CD4-positive, alpha-beta T cell (primary cell): Measurements from ENCODE around the gene ALG1L2. TPM values are rescaled to one million over a fixed set of nuclear protein-coding genes. Genes with fewer than 3 reads are reported as not detected.
"Not testable (repeated sequence)": the region's sequence is repeated elsewhere in the genome, so short reads cannot be mapped to it uniquely, and the experiment has no call there.

Experiments used
- ATAC-seq: fragments of 200-7000 bp; cut with Tn5 transposase; one replicate; pipeline ENCODE4 v1.10.0; 2022; ENCODE audit warnings: mild to moderate bottlenecking; ENCODE audit not compliant: poor library complexity
- CTCF ChIA-PET: fragments of 350-600 bp; sonication (Branson Sonifier 250); formaldehyde crosslinking; loops from one replicate; lab custom pipeline; 2021; ENCODE audit warnings: antibody characterized with exemption, inconsistent platforms; lab: Charles Lee
- POLR2A ChIA-PET: fragments of 350-600 bp; sonication (Branson Sonifier 250); formaldehyde crosslinking; loops from one replicate; lab custom pipeline; 2021; ENCODE audit warnings: antibody characterized with exemption, inconsistent platforms; lab: Charles Lee
- DNase-seq, 14 experiments: peaks; one replicate each; pipeline ENCODE4 v3.0.0-alpha.2; 2013 to 2020; ENCODE audit warnings: mixed read lengths in 2 of 14
- H3K27ac ChIP-seq, 2 donors: one replicate each; pipeline versions ENCODE4 v1.5.1 to v1.7.0; 2013; ENCODE audit warnings: low read length in 2 of 2, low read depth in 1 of 2, mild to moderate bottlenecking in 1 of 2
- H3K27me3 ChIP-seq, 2 experiments: 1 replicate in 1 of 2; 2 replicates in 1 of 2; pipeline versions ENCODE4 v1.6.1 to v1.7.0; 2013; ENCODE audit warnings: low read length in 2 of 2, control low read depth in 1 of 2, mild to moderate bottlenecking in 1 of 2, moderate library complexity in 1 of 2; ENCODE audit not compliant: insufficient read depth in 2 of 2, control insufficient read depth in 1 of 2
- H3K36me3 ChIP-seq: one replicate; pipeline ENCODE4 v1.6.1; 2013; ENCODE audit warnings: low read length, control low read depth; ENCODE audit not compliant: insufficient read depth
- H3K4me1 ChIP-seq: one replicate; pipeline ENCODE4 v1.6.1; 2013; ENCODE audit warnings: low read length, control low read depth; ENCODE audit not compliant: insufficient read depth
- H3K4me3 ChIP-seq: one replicate; pipeline ENCODE4 v1.5.1; 2013; ENCODE audit warnings: mild to moderate bottlenecking, low read length, moderate library complexity
- H3K9me3 ChIP-seq, 2 experiments: 1 replicate in 1 of 2; 2 replicates in 1 of 2; pipeline versions ENCODE4 v1.6.1 to v1.7.0; 2013; ENCODE audit warnings: low read length in 2 of 2, mild to moderate bottlenecking in 2 of 2, control low read depth in 1 of 2, moderate library complexity in 1 of 2; ENCODE audit not compliant: control insufficient read depth in 1 of 2, insufficient read depth in 1 of 2
- H3K27ac Mint-ChIP-seq: one replicate; pipeline ENCODE4 v1.8.0; 2020; ENCODE audit warnings: mixed read lengths
- H3K27me3 Mint-ChIP-seq: one replicate; pipeline ENCODE4 v1.8.0; 2021; ENCODE audit warnings: mixed read lengths
- H3K36me3 Mint-ChIP-seq: one replicate; pipeline ENCODE4 v1.8.0; 2021; ENCODE audit warnings: low read depth, mixed read lengths
- H3K4me1 Mint-ChIP-seq: one replicate; pipeline ENCODE4 v1.8.0; 2021; ENCODE audit warnings: low read depth, mixed read lengths
- H3K4me3 Mint-ChIP-seq: one replicate; pipeline ENCODE4 v1.8.0; 2020; ENCODE audit warnings: mild to moderate bottlenecking, mixed read lengths
- H3K9me3 Mint-ChIP-seq: one replicate; pipeline ENCODE4 v1.8.0; 2020; ENCODE audit warnings: mixed read lengths
- intact Hi-C, 2 experiments: fragments of 100-400 bp; cut with DNase I in 1 of 2; cut with micrococcal nuclease in 1 of 2; formaldehyde crosslinking; loops; one replicate each; pipeline versions ENCODE4 v1.15.1 to v1.9.0; 2023 to 2025; cut with DNase I, micrococcal nuclease
- total RNA-seq, 174 experiments: library from RNA in 2 of 174; stranded (reverse) in 2 of 174; gene quantifications; one replicate each; pipeline ENCODE4 v1.2.3 and lab custom pipeline; 2021 to 2026

ALG1L2 gene
- total RNA-seq, 2 experiments from 2014 or later, result 0.80 TPM; not detected in 1

DNA sequence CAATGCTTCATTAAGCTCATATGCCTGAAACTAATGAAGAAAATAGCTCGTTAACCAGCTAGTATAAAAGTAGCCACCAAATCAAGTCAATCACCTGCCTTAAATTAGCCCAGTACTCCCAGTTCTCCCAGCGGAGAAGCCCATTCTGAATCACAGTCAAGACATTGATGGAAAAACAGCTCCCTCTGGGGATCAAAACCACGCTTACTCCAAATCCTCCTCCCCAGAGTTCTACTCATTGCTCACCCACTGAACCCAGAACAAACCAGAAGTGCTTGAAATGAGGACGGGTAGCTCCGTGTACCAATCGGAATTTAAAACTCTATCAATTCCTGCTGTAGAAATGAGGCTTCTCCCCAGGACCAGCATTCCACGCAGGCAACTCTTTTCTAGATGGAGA lies 54.7 kb downstream of the ALG1L2 start:
- H3K27me3 Mint-ChIP-seq, H3K9me3 ChIP-seq, H3K27ac ChIP-seq, H3K27me3 ChIP-seq, intact Hi-C loops, H3K4me1 Mint-ChIP-seq, H3K4me1 ChIP-seq, H3K36me3 Mint-ChIP-seq, H3K27ac Mint-ChIP-seq, ATAC-seq, H3K4me3 ChIP-seq, H3K4me3 Mint-ChIP-seq, DNase-seq, CTCF ChIA-PET, POLR2A ChIA-PET, H3K9me3 Mint-ChIP-seq, H3K36me3 ChIP-seq: not testable (repeated sequence)

DNA sequence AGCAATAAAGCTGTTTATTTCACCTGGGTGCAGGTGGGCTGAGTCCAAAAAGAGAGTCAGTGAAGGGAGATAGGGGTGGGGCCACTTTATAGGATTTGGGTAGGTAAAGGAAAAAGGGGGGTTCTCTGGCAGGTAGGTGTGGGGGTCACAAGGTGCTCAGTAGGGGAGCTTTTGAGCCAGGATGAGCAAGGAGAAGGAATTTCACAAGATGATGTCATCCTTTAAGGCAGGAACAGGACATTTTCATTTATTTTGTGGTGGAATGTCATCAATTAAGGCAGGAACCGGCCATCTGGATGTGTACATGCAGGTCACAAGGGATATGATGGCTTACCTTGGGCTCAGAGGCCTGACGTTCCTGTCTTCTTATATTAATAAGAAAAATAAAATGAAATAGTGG lies 56.1 kb downstream of the ALG1L2 start:
- H3K4me1 Mint-ChIP-seq, H3K27me3 ChIP-seq, H3K36me3 ChIP-seq, H3K4me1 ChIP-seq, ATAC-seq, H3K36me3 Mint-ChIP-seq, H3K27me3 Mint-ChIP-seq, POLR2A ChIA-PET, H3K9me3 Mint-ChIP-seq, H3K4me3 Mint-ChIP-seq, intact Hi-C loops, H3K27ac Mint-ChIP-seq, H3K4me3 ChIP-seq, DNase-seq, H3K9me3 ChIP-seq, CTCF ChIA-PET, H3K27ac ChIP-seq: not testable (repeated sequence)

GRCh38 chr3:130138992-130139391 lies 57.4 kb downstream of the ALG1L2 start:
- DNase-seq, H3K27ac ChIP-seq, H3K27ac Mint-ChIP-seq, H3K36me3 ChIP-seq, H3K9me3 ChIP-seq, POLR2A ChIA-PET, H3K36me3 Mint-ChIP-seq, ATAC-seq, CTCF ChIA-PET, intact Hi-C loops, H3K27me3 ChIP-seq, H3K4me3 Mint-ChIP-seq, H3K9me3 Mint-ChIP-seq, H3K27me3 Mint-ChIP-seq, H3K4me1 ChIP-seq, H3K4me1 Mint-ChIP-seq, H3K4me3 ChIP-seq: not testable (repeated sequence)

GRCh38 chr3:130140756-130141155 lies 59.1 kb downstream of the ALG1L2 start:
- H3K9me3 Mint-ChIP-seq, H3K4me3 ChIP-seq, DNase-seq, CTCF ChIA-PET, H3K4me3 Mint-ChIP-seq, H3K4me1 Mint-ChIP-seq, H3K27ac Mint-ChIP-seq, intact Hi-C loops, H3K9me3 ChIP-seq, H3K36me3 Mint-ChIP-seq, H3K27me3 ChIP-seq, POLR2A ChIA-PET, H3K27me3 Mint-ChIP-seq, ATAC-seq, H3K36me3 ChIP-seq, H3K4me1 ChIP-seq, H3K27ac ChIP-seq: not testable (repeated sequence)

- H3K4me3 ChIP-seq, ATAC-seq, H3K4me3 Mint-ChIP-seq, H3K9me3 Mint-ChIP-seq, H3K27ac ChIP-seq, H3K27me3 Mint-ChIP-seq, intact Hi-C loops, H3K36me3 Mint-ChIP-seq, DNase-seq, H3K36me3 ChIP-seq, H3K4me1 Mint-ChIP-seq, POLR2A ChIA-PET, H3K27ac Mint-ChIP-seq, H3K4me1 ChIP-seq, CTCF ChIA-PET, H3K27me3 ChIP-seq, H3K9me3 ChIP-seq: not testable (repeated sequence)
These were observed 62.2 kb downstream of the ALG1L2 start for GRCh38 chr3:130143648-130144327.

DNA sequence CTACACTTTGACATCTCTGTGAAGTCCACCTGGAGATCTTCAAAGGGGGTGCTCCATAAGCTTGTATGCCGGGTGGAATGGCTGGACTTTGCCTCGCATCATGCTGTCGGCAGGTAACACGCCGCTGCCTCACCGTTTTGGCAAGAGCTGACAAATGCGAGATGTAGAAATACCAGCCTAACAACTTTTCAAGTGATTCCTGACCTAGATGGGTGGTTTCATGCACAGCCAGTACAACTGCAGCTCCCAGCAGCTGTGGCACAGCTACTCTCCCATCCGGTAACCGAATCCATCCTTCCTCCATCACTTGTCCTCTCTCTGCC lies 62.7 kb downstream of the ALG1L2 start:
- H3K27ac ChIP-seq, H3K36me3 ChIP-seq, H3K4me1 Mint-ChIP-seq, H3K9me3 ChIP-seq, intact Hi-C loops, POLR2A ChIA-PET, ATAC-seq, H3K4me3 Mint-ChIP-seq, DNase-seq, H3K27me3 ChIP-seq, H3K27ac Mint-ChIP-seq, CTCF ChIA-PET, H3K9me3 Mint-ChIP-seq, H3K4me3 ChIP-seq, H3K36me3 Mint-ChIP-seq, H3K27me3 Mint-ChIP-seq, H3K4me1 ChIP-seq: not testable (repeated sequence)

GRCh38 chr3:130145456-130145855 lies 63.8 kb downstream of the ALG1L2 start:
- H3K9me3 Mint-ChIP-seq, H3K27ac ChIP-seq, H3K4me1 Mint-ChIP-seq, POLR2A ChIA-PET, H3K27me3 Mint-ChIP-seq, H3K4me3 Mint-ChIP-seq, intact Hi-C loops, H3K4me1 ChIP-seq, H3K27ac Mint-ChIP-seq, H3K36me3 ChIP-seq, H3K4me3 ChIP-seq, H3K36me3 Mint-ChIP-seq, H3K9me3 ChIP-seq, DNase-seq, H3K27me3 ChIP-seq, ATAC-seq, CTCF ChIA-PET: not testable (repeated sequence)
